Neuron (in vitro differentiated cells): ENCODE results near the gene EPN3.

Experiments used
- H2AFZ ChIP-seq: one replicate; pipeline ENCODE4 v1.6.1; 2013; ENCODE audit warnings: low read depth, mild to moderate bottlenecking, inconsistent platforms, low read length, moderate library complexity
- H3K27me3 ChIP-seq: one replicate; pipeline ENCODE4 v1.6.1; 2013; ENCODE audit warnings: low read length; ENCODE audit not compliant: insufficient read depth
- H3K36me3 ChIP-seq: one replicate; pipeline ENCODE4 v1.6.1; 2013; ENCODE audit warnings: low read length; ENCODE audit not compliant: insufficient read depth
- H3K4me1 ChIP-seq: one replicate; pipeline ENCODE4 v1.6.1; 2013; ENCODE audit warnings: low read length; ENCODE audit not compliant: insufficient read depth
- H3K4me3 ChIP-seq: 2 replicates; pipeline ENCODE4 v1.5.1; 2013; ENCODE audit warnings: mild to moderate bottlenecking, low read length, moderate library complexity
- H3K9me3 ChIP-seq: one replicate; pipeline ENCODE4 v1.6.1; 2013; ENCODE audit warnings: low read length

EPN3 gene

GRCh38 chr17:50499721-50500120 is 32.8 kb upstream of the EPN3 start:
- Histone ChIP-seq H3K4me1 (no peaks in the 10 kb centered on the region), H3K27me3 (peaks cover 4% of the 10 kb centered on the region), H3K4me3 (no peak overlapping the region), H2AFZ (no peak overlapping the region), H3K36me3 (no peaks in the 10 kb centered on the region), H3K9me3 (no peaks in the 10 kb centered on the region)

GRCh38 chr17:50501054-50501453 is 31.5 kb upstream of the EPN3 start:
- no peak overlapping the region for H3K4me3 ChIP-seq
- no peaks in the 10 kb centered on the region for H3K9me3 ChIP-seq
- no peak overlapping the region for H2AFZ ChIP-seq
- no peaks in the 10 kb centered on the region for H3K36me3 ChIP-seq
- H3K4me1 ChIP-seq, result no peaks in the 10 kb centered on the region
- peaks cover 12% of the 10 kb centered on the region for H3K27me3 ChIP-seq

GRCh38 chr17:50502301-50502990 is 30.1 kb upstream of the EPN3 start:
- no peaks in the 10 kb centered on the region for H3K36me3 ChIP-seq

DNA sequence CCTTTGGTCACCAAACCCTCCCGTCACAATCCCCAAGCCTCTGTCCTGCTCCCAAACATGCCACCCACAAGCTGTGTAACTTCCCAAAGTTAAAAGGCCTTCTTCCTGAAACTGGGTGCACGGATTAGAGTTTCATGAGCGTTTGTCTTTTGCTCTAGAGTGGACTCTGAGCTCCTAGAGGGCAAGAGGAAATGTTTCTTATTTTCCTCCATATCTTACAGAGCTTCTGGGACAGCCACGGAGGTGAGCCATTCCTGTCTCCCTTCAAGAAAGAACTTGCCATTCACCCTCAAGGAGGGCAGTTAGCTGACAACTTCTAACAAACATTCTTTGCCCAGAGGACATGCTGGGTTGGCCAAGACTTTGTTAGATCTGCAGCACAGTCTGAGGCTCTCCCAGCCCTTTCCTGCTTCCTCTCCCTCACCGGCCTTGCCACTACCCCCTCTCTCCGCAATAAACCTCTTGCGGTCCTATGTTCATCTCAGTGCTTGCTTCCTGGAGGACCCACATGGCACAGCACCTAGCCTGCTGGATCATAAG is 26.9 kb upstream of the EPN3 start:
- no peak overlapping the region for H3K4me3 ChIP-seq
- H3K4me1 ChIP-seq, result peaks cover 1% of the 10 kb centered on the region
- H3K27me3 ChIP-seq, result peaks cover 22% of the 10 kb centered on the region
- H2AFZ ChIP-seq, result no peak overlapping the region
- no peaks in the 10 kb centered on the region for H3K36me3 ChIP-seq
- no peaks in the 10 kb centered on the region for H3K9me3 ChIP-seq

More at GRCh38 chr17:50502301-50502990, 30.1 kb upstream of the EPN3 start:
- H2AFZ ChIP-seq, result no peak overlapping the region
- H3K4me3 ChIP-seq, result no peak overlapping the region
- H3K9me3 ChIP-seq, result no peaks in the 10 kb centered on the region
- peaks cover 14% of the 10 kb centered on the region for H3K27me3 ChIP-seq
- no peaks in the 10 kb centered on the region for H3K4me1 ChIP-seq

DNA sequence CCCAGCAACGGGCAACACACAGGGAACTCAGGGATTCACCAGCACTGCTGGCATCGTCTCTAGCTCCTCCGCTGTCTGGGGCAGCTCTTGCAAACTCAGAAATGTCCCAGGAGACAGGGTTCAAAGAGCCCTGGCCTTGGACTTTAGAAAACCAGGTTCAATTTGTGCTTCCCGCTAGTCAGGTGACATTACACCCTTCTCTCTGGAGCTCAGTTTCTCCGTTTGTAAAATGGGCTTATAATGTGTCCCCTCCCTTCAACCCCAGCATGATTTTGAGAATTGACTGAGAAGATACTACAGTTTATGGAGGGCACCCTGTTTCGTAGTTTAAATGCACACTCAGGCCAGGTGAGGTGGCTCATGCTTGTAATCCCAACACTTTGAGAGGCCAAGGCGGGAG is 26.2 kb upstream of the EPN3 start:
- Histone ChIP-seq H3K9me3 (no peaks in the 10 kb centered on the region), H3K27me3 (peaks cover 22% of the 10 kb centered on the region), H3K4me3 (no peak overlapping the region), H3K36me3 (no peaks in the 10 kb centered on the region), H3K4me1 (peaks cover 8% of the 10 kb centered on the region), H2AFZ (no peak overlapping the region)

- Histone ChIP-seq H3K9me3 (no peaks in the 10 kb centered on the region), H3K4me3 (no peak within 1 kb of the TSS), H3K27me3 (peaks cover 19% of the 10 kb centered on the region), H3K4me1 (peaks cover 11% of the 10 kb centered on the region), H3K36me3 (no peaks in the 10 kb centered on the region), H2AFZ (no peak within 1 kb of the TSS)
Observed at GRCh38 chr17:50507871-50508572, 24.5 kb upstream of the EPN3 start, which contains the start of gene MYCBPAP. TSS of gene MYCBPAP (plus strand) at chr17:50508439. CDS start at chr17:50508675, 236 bp downstream.

- Histone ChIP-seq H3K27me3 (peaks cover 19% of the 10 kb centered on the region), H2AFZ (no peak overlapping the region), H3K4me3 (no peak overlapping the region), H3K9me3 (no peaks in the 10 kb centered on the region), H3K4me1 (peaks cover 11% of the 10 kb centered on the region), H3K36me3 (no peaks in the 10 kb centered on the region)
Observed at GRCh38 chr17:50508573-50509460, 23.7 kb upstream of the EPN3 start.

DNA sequence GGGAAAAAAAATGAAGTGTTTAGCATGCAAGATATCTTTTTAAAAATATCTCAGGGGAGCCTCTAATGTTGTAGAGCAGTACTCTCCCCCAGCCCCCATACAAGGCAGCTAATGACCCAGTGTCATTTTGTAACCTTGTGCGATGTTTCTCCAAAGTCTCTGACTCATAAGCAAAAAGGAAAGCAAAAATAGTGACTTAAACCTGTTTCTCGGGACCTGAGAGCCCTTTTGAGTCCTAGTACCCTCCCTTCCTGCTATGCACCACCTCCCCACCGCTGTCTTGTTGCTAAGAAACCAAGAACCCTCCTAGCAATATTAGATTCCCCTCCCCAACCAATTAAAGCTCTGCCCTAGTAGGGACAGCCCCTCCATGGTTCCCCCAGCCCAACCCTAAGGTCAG is 21.5 kb upstream of the EPN3 start:
- peaks cover 21% of the 10 kb centered on the region for H3K4me1 ChIP-seq
- no peak overlapping the region for H2AFZ ChIP-seq
- no peaks in the 10 kb centered on the region for H3K36me3 ChIP-seq
- no peaks in the 10 kb centered on the region for H3K9me3 ChIP-seq
- H3K27me3 ChIP-seq, result peaks cover 10% of the 10 kb centered on the region
- H3K4me3 ChIP-seq, result no peak overlapping the region

DNA sequence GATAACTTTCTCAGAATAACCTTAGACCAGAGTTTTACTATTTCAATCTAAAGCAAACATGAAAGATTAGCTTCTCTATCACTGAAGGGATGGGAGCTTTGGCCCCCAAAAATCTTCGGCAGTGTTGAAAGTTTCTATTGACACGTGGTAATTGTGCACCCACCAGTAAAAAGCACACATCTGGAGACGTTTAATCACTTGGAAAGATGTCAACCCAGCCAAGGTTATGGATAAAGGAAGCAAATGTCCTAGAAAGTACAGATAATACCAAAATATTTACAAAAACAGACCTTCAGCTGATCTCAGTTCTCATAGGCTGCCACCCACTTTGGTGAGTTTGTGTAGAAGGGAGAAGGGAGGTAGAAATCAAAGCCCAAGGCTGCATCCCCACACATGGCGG is 19.0 kb upstream of the EPN3 start:
- H3K36me3 ChIP-seq, result no peaks in the 10 kb centered on the region
- H3K4me1 ChIP-seq, result peaks cover 21% of the 10 kb centered on the region
- H3K27me3 ChIP-seq, result peaks cover 19% of the 10 kb centered on the region
- H3K4me3 ChIP-seq, result no peak overlapping the region
- H3K9me3 ChIP-seq, result no peaks in the 10 kb centered on the region
- no peak overlapping the region for H2AFZ ChIP-seq

- H2AFZ ChIP-seq, result no peak overlapping the region
- H3K4me1 ChIP-seq, result peaks cover 21% of the 10 kb centered on the region
- peaks cover 18% of the 10 kb centered on the region for H3K27me3 ChIP-seq
- no peaks in the 10 kb centered on the region for H3K9me3 ChIP-seq
- no peak overlapping the region for H3K4me3 ChIP-seq
- no peaks in the 10 kb centered on the region for H3K36me3 ChIP-seq
Observed at GRCh38 chr17:50514388-50514787, 18.1 kb upstream of the EPN3 start.

DNA sequence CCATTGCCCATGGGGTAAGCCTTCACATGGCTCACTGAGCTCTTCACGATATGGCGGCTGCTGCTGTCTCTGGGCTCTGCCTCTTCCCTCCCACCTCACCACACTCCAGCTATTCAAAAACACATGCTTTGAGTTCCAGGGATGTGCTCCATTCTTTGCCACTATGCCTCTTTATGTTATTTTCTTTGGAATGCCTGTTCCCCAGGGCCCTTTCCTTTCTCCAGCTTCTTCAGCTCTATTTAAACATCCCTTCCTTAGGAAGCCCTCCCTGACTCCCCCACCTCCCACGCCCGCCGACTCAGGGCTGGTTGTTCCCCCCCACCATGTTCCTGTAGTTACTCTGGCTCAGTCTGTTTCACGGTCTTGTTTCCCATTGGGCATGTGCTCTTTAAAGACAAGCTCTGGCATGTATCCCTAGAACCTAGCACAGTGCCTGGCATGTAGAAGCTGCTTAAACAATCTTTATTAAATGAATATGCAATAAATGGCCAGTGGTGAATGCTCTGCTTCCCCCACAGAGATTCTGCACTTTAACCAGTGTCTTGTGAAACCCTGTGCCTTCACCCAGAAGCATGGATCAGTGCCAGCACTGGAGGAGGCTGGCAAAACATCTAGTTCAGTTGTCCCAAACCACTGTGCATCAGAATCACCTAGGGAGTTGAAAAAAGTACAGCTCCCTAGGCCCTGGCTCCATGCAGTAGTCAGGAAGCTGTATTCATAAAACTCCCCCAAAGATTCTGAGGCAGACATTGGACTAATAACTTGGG is 17.4 kb upstream of the EPN3 start:
- Histone ChIP-seq H3K4me1 (peaks cover 21% of the 10 kb centered on the region), H3K4me3 (no peak overlapping the region), H3K9me3 (no peaks in the 10 kb centered on the region), H2AFZ (no peak overlapping the region), H3K36me3 (no peaks in the 10 kb centered on the region), H3K27me3 (peaks cover 14% of the 10 kb centered on the region)

GRCh38 chr17:50517011-50517410 is 15.5 kb upstream of the EPN3 start:
- Histone ChIP-seq H3K27me3 (peaks cover 22% of the 10 kb centered on the region), H3K36me3 (no peaks in the 10 kb centered on the region), H3K4me1 (peaks cover 10% of the 10 kb centered on the region), H3K9me3 (no peaks in the 10 kb centered on the region), H3K4me3 (no peak overlapping the region), H2AFZ (no peak overlapping the region)
